ENCODE measurements around the gene MX2.

DNA sequence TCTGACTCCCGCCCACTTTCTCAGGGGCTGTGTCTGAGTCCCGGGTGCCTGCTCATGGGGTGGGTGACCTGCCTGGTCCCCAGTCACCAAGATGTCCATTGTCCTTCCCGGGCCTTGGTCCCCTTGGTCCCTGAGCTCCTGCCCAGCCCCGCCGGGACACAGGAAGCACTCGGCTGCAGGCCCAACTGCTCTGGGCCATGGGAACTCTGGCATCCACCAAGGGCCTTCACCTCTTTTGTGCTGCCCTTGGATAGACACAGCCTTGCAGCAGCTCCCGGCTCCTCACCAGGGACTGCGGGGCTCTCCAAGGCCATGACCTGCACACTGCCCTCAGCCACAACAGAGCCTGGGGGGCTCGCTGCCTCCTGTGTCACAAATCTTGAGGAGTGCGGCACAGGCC, 42.1 kb downstream of the MX2 start:
- TF ChIP-seq, protein P1, sequence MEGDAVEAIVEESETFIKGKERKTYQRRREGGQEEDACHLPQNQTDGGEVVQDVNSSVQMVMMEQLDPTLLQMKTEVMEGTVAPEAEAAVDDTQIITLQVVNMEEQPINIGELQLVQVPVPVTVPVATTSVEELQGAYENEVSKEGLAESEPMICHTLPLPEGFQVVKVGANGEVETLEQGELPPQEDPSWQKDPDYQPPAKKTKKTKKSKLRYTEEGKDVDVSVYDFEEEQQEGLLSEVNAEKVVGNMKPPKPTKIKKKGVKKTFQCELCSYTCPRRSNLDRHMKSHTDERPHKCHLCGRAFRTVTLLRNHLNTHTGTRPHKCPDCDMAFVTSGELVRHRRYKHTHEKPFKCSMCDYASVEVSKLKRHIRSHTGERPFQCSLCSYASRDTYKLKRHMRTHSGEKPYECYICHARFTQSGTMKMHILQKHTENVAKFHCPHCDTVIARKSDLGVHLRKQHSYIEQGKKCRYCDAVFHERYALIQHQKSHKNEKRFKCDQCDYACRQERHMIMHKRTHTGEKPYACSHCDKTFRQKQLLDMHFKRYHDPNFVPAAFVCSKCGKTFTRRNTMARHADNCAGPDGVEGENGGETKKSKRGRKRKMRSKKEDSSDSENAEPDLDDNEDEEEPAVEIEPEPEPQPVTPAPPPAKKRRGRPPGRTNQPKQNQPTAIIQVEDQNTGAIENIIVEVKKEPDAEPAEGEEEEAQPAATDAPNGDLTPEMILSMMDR (IDR thresholded peaks at IDR 0.05; ENCODE audit: low read depth, low read length, missing input control) = no peak
- TF ChIP-seq, protein P2, sequence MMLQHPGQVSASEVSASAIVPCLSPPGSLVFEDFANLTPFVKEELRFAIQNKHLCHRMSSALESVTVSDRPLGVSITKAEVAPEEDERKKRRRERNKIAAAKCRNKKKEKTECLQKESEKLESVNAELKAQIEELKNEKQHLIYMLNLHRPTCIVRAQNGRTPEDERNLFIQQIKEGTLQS (IDR thresholded peaks at IDR 0.05) = no peak
- TF ChIP-seq TAF1 (conservative IDR thresholded peaks at IDR 0.05) (no peak), YY1 (IDR thresholded peaks at IDR 0.05) (no peak), JUND (IDR thresholded peaks at IDR 0.05) (no peak), HNF4A (conservative IDR thresholded peaks at IDR 0.05) (no peak), SP1 (IDR thresholded peaks at IDR 0.05) (no peak), RAD21 (IDR thresholded peaks at IDR 0.05) (no peak), RXRA (IDR thresholded peaks at IDR 0.05) (no peak)
- TF ChIP-seq, protein P3, sequence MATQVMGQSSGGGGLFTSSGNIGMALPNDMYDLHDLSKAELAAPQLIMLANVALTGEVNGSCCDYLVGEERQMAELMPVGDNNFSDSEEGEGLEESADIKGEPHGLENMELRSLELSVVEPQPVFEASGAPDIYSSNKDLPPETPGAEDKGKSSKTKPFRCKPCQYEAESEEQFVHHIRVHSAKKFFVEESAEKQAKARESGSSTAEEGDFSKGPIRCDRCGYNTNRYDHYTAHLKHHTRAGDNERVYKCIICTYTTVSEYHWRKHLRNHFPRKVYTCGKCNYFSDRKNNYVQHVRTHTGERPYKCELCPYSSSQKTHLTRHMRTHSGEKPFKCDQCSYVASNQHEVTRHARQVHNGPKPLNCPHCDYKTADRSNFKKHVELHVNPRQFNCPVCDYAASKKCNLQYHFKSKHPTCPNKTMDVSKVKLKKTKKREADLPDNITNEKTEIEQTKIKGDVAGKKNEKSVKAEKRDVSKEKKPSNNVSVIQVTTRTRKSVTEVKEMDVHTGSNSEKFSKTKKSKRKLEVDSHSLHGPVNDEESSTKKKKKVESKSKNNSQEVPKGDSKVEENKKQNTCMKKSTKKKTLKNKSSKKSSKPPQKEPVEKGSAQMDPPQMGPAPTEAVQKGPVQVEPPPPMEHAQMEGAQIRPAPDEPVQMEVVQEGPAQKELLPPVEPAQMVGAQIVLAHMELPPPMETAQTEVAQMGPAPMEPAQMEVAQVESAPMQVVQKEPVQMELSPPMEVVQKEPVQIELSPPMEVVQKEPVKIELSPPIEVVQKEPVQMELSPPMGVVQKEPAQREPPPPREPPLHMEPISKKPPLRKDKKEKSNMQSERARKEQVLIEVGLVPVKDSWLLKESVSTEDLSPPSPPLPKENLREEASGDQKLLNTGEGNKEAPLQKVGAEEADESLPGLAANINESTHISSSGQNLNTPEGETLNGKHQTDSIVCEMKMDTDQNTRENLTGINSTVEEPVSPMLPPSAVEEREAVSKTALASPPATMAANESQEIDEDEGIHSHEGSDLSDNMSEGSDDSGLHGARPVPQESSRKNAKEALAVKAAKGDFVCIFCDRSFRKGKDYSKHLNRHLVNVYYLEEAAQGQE (IDR thresholded peaks at IDR 0.05) = no peak
- TF ChIP-seq, protein P4, sequence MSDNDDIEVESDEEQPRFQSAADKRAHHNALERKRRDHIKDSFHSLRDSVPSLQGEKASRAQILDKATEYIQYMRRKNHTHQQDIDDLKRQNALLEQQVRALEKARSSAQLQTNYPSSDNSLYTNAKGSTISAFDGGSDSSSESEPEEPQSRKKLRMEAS (IDR thresholded peaks at IDR 0.05) = no peak
- TF ChIP-seq, protein P5, sequence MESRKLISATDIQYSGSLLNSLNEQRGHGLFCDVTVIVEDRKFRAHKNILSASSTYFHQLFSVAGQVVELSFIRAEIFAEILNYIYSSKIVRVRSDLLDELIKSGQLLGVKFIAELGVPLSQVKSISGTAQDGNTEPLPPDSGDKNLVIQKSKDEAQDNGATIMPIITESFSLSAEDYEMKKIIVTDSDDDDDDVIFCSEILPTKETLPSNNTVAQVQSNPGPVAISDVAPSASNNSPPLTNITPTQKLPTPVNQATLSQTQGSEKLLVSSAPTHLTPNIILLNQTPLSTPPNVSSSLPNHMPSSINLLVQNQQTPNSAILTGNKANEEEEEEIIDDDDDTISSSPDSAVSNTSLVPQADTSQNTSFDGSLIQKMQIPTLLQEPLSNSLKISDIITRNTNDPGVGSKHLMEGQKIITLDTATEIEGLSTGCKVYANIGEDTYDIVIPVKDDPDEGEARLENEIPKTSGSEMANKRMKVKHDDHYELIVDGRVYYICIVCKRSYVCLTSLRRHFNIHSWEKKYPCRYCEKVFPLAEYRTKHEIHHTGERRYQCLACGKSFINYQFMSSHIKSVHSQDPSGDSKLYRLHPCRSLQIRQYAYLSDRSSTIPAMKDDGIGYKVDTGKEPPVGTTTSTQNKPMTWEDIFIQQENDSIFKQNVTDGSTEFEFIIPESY (IDR thresholded peaks at IDR 0.05) = no peak
